SK-N-MC (cell line): ENCODE data around the gene MEGF8.
A peak's percentile ranks its signal among the peaks of the same experiment; 100 is the strongest.

ENCODE experiments used
- DNase-seq: peaks from one replicate; pipeline ENCODE4 v3.0.0-alpha.2; 2011; ENCODE audit warnings: low read depth, low spot score
- H3K27ac ChIP-seq: fragments of 200-600 bp; sonication (generic); 2 replicates; pipeline ENCODE4 v1.5.1; 2016; ENCODE audit warnings: mixed run types
- H3K36me3 ChIP-seq: fragments of 200-600 bp; sonication (generic); 2 replicates; pipeline ENCODE4 v1.6.1; 2017; ENCODE audit warnings: antibody characterized with exemption, low read length, mixed read lengths; ENCODE audit not compliant: insufficient read depth
- H3K4me3 ChIP-seq: fragments of 200-600 bp; sonication (generic); 2 replicates; pipeline ENCODE4 v1.5.1; 2016
- H3K9ac ChIP-seq: fragments of 200-600 bp; sonication (generic); 2 replicates; pipeline ENCODE4 v1.8.0; 2017; ENCODE audit warnings: mixed run types, mixed read lengths; ENCODE audit not compliant: insufficient read length
- H3K9me3 ChIP-seq: fragments of 200-600 bp; sonication (generic); 2 replicates; pipeline ENCODE4 v1.6.1; 2017; ENCODE audit warnings: low read depth, mild to moderate bottlenecking, antibody characterized with exemption, low read length, moderate library complexity, mixed read lengths
- EZH2 ChIP-seq: fragments of 200-600 bp; sonication (generic); IDR thresholded peaks from one replicate; pipeline ENCODE4 v1.6.1; 2017; ENCODE audit warnings: antibody characterized with exemption
- FOXP2 ChIP-seq: optimal IDR thresholded peaks from 2 replicates; pipeline ENCODE3; 2011; ENCODE audit warnings: mild to moderate bottlenecking, moderate library complexity; ENCODE audit not compliant: insufficient read depth; ENCODE audit errors: extremely low read length, control extremely low read depth
- POLR2AphosphoS5 ChIP-seq: IDR thresholded peaks from 2 replicates; pipeline ENCODE4 v1.6.1; 2012; ENCODE audit warnings: mild to moderate bottlenecking, low read depth, low read length, borderline replicate concordance

Gene MEGF8

DNA sequence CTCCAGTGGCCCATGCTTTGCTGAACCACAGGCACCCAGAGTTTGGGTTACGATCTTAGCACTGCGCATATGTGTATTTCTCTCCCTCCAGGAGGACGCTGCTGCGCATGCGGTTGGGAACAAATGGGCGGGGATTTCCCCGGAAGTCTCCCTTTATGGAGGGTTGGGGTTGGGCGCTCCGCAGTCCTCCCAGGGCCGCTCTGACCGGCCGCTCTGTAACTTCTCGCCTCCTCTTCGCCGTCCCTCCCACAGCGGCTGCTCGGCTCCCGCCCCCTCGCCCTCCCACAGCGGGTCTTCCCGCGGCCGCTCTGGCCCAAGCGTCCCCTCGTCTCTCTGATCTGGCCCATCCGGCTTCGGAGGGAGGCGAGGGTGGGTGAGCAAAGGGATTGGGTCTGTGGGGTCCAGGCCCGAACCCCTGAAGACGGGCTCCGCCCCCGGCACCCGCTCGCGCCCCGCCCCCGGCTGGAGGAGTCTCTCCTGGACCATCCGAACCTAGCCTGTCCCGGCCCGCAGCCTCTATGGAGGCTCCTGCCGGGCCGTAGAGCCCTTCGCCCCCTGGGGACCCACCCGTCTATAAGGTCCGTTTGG, at the start of gene MEGF8:
Gene MEGF8, plus strand, starts transcription at position 328 of the 588 bp plus-strand sequence. CDS start 609 bp downstream, outside the sequence.
- no peak for TF ChIP-seq FOXP2
- peak; percentile 78 for TF ChIP-seq POLR2AphosphoS5
- no peaks in the 10 kb centered on the region for H3K36me3 ChIP-seq
- peak; percentile 97 for DNase-seq
- H3K4me3 ChIP-seq = peak within 1 kb of the TSS; percentile 99
- H3K9me3 ChIP-seq = no peaks in the 10 kb centered on the region
- 0 out of 2 replicates have a peak within 1 kb of the TSS, but pooled peaks have one; percentile 40 for H3K27ac ChIP-seq
- peak within 1 kb of the TSS; percentile 98 for H3K9ac ChIP-seq

- no peak for TF ChIP-seq EZH2
- TF ChIP-seq FOXP2 = no peak
- no peak for TF ChIP-seq POLR2AphosphoS5
- Histone ChIP-seq H3K4me3 (no peak overlapping the region), H3K9ac (no peak overlapping the region), H3K36me3 (no peaks in the 10 kb centered on the region; the same call in 1 of the 2 replicates), H3K9me3 (no peaks in the 10 kb centered on the region), H3K27ac (peak overlapping the region; percentile 96; the same call in 1 of the 2 replicates)
- DNase-seq = no peak
Observed at GRCh38 chr19:42276284-42276683, 49.2 kb upstream of the MEGF8 start.

GRCh38 chr19:42276821-42277220, 48.6 kb upstream of the MEGF8 start:
- TF ChIP-seq FOXP2 (no peak), POLR2AphosphoS5 (0 out of 2 replicates have a peak, but pooled peaks have one; percentile 22), EZH2 (no peak)
- no peaks in the 10 kb centered on the region for H3K9me3 ChIP-seq
- H3K27ac ChIP-seq = peak overlapping the region; percentile 96; the same call in 1 of the 2 replicates
- no peak for DNase-seq
- H3K4me3 ChIP-seq = no peak overlapping the region
- H3K36me3 ChIP-seq = no peaks in the 10 kb centered on the region; the same call in 1 of the 2 replicates
- no peak overlapping the region for H3K9ac ChIP-seq

DNA sequence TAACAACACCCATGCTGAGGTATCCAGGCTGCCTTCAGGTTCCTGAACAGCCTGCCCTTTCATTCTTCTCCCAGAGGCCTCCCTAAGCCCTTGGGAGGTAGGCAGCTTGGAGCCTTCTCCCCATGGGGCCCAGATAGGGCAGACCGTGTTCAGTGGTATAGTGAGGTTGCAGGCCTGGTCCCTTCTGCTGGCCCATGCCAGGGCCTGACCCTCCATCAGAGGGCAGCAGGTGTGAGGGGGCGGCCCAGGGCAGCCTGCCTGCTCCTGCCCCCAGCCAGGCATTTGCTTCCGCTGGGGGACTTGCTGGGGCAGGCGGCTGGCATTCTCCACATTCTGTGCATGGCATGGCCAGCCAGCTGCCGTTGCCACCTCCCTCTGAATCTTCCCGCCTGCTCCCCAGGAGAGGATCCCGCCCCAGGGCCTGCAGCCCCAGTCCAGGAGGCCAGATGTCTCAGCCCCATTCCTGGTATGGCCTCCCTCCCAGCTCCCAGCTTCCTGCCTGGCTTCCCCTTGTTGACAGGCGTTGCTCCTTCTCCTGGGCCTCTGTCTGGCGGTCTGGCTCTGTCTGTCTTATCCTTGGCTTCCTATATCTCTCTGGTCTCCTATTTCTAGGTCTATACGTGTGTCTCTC, 47.5 kb upstream of the MEGF8 start:
- peak overlapping the region; percentile 48 for H3K9ac ChIP-seq
- H3K36me3 ChIP-seq = no peaks in the 10 kb centered on the region; the same call in 1 of the 2 replicates
- TF ChIP-seq FOXP2 = no peak
- TF ChIP-seq EZH2 = no peak
- no peak for TF ChIP-seq POLR2AphosphoS5
- H3K4me3 ChIP-seq = peak overlapping the region; percentile 33; the same call in 1 of the 2 replicates
- no peak for DNase-seq
- H3K27ac ChIP-seq = peak overlapping the region; percentile 96
- H3K9me3 ChIP-seq = no peaks in the 10 kb centered on the region

- no peaks in the 10 kb centered on the region for H3K9me3 ChIP-seq
- no peak for DNase-seq
- TF ChIP-seq EZH2 (no peak), FOXP2 (no peak), POLR2AphosphoS5 (no peak)
- H3K36me3 ChIP-seq = no peaks in the 10 kb centered on the region; the same call in 1 of the 2 replicates
- peak overlapping the region; percentile 94 for H3K4me3 ChIP-seq
- peak overlapping the region; percentile 48 for H3K9ac ChIP-seq
- H3K27ac ChIP-seq = peak overlapping the region; percentile 96
Observed at GRCh38 chr19:42278452-42279154, 46.8 kb upstream of the MEGF8 start.

DNA sequence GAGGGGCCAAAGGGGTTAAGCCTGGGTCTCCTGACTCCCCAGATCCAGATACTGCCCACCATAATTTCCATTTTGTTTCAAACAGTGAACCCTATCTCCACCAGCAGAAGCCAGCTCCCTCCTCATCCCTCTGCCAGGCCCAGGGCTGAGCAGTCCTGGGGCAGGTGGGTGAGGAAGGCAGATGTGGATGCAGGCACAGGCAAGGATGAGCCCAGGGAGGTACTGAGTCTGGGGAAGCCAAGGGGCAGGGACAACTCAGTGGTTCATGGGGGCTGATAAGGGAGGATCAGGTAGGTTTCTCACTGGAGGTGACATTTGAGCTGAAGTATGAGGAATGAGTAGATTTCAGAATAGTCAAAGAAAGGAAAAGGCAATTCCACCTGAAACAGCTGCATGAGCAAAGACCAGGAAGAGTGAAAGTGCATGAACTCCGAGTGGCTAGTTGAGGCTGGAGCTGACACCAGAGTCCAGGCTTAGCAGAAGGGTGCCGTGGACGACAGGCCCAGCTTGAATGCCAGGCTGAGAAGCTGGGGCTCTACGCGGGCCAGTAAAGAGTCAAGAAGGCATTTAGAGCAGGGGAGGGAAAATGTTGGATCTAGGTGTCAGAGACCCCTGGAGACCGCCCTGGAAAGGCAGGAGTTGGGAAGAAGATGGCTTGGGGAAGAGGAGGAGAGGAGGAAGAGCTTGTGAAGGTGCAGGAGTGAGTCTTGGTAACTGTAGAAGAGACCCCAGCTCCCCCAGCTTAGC, 46.1 kb upstream of the MEGF8 start:
- no peak for DNase-seq
- Histone ChIP-seq H3K9me3 (no peaks in the 10 kb centered on the region), H3K27ac (peak overlapping the region; percentile 96), H3K36me3 (no peaks in the 10 kb centered on the region), H3K4me3 (peak overlapping the region; percentile 94), H3K9ac (peak overlapping the region; percentile 78)
- no peak for TF ChIP-seq FOXP2
- no peak for TF ChIP-seq POLR2AphosphoS5
- no peak for TF ChIP-seq EZH2

- Histone ChIP-seq H3K36me3 (no peaks in the 10 kb centered on the region), H3K9ac (peak overlapping the region; percentile 78), H3K9me3 (no peaks in the 10 kb centered on the region), H3K27ac (peak overlapping the region; percentile 96), H3K4me3 (peak overlapping the region; percentile 94)
- DNase-seq = no peak
- TF ChIP-seq POLR2AphosphoS5 (peak; percentile 77), FOXP2 (no peak)
Observed at GRCh38 chr19:42279902-42280814, 45.3 kb upstream of the MEGF8 start.
